Activated naive CD4-positive, alpha-beta T cell treated with anti-CD3 and anti-CD28 coated beads, Interleukin-2, amount 50 U/mL, for 16 hours (primary cell): ENCODE measurements around the gene RPRD1B.
"Not testable (repeated sequence)": the region's sequence is repeated elsewhere in the genome, so short reads cannot be mapped to it uniquely, and the experiment has no call there.

Experiments
- DNase-seq: peaks from one replicate; pipeline ENCODE4 v3.0.0-alpha.2; 2020

Gene RPRD1B

DNA sequence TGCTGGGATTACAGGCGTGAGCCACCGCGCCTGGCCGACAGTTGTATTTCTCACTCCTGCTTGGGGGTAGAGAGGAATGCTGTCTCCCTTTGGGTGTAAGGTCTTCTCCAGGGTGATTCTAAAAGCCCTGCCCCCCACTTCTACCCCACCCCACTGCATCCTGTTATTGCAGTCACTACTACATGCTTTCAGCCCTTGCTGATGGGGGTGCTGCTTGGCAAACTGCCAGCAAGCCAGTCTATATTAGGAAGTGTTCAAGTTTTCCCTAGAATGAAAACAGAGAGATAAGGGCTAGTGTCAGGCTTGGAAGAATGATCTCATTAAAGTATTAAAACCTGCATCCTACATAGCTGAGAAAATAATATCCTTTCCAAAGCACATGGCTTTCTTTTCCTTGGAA, 31.6 kb upstream of the RPRD1B start:
- DNase-seq = no peak

GRCh38 chr20:38002422-38002821, 31.1 kb upstream of the RPRD1B start:
- DNase-seq = no peak

GRCh38 chr20:38004416-38004815, 29.1 kb upstream of the RPRD1B start:
- no peak for DNase-seq

DNA sequence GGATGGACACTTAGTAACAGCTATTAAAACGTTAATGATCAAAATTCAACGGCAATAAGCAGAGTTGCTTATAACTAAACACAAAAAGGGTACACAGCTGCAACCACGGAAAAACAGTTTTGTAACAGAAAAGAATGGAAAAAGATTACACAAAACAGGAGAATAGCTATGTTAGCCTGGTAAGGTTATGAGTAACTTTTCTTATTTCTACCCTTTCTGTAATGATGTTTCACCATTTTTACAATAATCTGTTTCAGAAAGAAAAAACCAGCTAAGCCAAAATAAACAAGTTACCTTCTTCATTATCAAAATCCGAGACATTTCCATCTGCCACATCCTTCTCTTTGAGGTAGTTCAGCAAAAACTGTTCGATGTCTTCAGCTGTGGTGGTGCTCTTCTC, 27.6 kb upstream of the RPRD1B start:
- no peak for DNase-seq

DNA sequence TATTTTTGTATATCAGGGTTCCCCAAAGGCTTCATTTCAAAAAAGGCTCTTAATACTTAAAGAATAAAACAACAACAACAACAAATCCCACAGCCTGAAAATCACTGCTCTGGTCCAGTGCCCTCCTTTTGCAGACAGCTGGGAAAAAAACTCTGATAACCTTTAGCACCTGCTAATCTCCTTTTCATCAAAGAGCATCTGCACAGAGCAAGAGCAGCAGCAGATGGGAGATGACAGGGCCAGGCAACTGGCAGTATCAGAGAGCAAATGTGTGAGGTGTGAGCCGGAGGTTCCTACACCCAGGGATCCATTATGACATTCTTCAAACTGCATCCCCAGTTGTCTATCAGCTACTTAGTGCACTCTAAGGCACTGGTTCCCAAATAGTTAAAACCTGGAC, 26.0 kb upstream of the RPRD1B start:
- no peak for DNase-seq

DNA sequence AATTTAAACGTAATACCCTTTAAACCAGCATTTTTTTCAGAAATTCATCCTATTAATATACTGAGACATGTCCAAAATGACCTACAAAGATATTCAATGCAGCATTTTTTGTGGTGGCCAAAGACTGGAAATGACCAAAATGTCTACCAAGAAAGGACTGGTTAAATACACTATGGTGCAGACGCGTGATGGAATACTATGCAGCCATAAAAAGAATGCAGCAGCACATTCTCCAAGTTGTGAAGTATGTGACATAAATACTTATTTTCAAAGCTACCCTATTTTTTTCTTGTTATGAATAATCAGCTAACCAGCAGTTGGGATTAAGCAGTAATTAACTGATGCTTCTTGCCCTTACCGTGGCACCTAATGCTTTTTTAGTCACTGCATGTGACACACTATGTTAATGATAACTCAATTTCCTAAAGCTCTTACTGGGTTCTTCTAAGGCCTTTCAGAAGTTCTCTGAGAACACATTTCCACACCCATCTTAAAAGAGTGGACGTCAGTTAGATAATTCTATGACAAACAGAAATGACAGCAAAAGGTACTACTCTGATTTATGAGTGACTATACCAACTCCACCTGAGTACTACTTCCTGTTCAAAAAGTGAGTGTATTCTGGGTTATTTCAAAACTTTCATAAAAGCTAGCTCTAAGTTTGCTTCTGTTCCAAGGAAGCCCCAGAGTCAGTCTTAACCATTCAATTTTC, 25.2 kb upstream of the RPRD1B start:
- DNase-seq = no peak

DNA sequence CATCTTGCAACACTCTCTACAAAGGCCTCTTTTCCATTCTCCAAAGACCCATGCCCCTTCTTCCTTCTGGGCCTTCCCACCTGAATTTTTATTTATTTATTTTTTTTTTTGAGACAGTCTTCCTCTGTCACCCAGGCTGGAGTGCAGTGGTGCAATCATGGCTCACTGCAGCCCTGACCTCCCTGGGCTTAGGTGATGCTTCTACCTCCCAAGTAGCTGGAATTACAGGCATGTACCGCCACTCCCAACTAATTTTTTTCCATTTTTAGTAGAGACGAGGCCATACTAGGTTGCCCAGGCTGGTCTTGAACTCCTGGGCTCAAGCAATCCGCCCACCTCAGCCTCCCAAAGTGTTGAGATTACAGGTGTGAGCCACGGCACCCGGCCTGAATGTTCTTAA, 24.1 kb upstream of the RPRD1B start:
- not testable (repeated sequence) for DNase-seq

GRCh38 chr20:38011696-38012095, 21.9 kb upstream of the RPRD1B start:
- DNase-seq = no peak

GRCh38 chr20:38012332-38012731, 21.2 kb upstream of the RPRD1B start:
- no peak for DNase-seq

DNA sequence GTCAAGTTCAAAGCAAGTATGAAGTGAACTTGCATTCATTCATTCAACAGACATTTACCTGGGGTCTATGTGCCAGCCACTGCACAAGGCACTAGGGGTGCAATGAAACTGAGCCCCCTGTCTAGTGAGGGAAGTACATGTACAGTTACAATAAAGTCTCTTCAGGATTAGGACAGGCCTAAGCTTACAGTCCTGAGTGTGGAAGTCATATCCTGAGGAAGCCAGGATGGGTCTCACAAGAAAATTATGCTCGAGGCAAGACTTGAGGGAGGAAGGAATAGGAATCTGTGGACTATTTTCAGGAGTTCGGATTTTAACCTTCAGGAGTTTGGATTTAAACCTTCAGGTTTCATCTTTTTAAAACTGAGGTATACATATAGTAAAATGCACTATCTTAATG, 19.7 kb upstream of the RPRD1B start:
- no peak for DNase-seq

- DNase-seq = no peak
These were observed 15.6 kb upstream of the RPRD1B start for GRCh38 chr20:38017959-38018358.

DNA sequence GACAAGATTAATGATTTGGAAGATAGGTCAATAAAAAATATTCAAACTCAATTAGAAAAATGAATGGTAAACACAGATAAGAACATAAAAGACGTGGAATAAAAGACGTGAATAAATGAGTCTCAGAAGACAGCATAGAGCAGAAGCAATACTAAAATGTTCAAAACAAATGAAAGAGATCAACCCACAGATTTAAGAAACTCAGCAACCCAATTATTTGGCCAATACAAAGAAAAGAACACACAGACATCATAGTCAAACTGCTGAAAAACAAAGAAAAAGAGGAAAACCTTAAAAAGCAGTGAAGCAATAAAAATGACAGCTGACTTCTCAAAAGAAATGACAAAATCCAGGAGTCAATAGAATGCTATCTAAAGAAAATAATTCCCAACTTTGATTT, 15.2 kb upstream of the RPRD1B start:
- DNase-seq = no peak

- no peak for DNase-seq
These were observed 12.3 kb upstream of the RPRD1B start for GRCh38 chr20:38021087-38021772.

DNA sequence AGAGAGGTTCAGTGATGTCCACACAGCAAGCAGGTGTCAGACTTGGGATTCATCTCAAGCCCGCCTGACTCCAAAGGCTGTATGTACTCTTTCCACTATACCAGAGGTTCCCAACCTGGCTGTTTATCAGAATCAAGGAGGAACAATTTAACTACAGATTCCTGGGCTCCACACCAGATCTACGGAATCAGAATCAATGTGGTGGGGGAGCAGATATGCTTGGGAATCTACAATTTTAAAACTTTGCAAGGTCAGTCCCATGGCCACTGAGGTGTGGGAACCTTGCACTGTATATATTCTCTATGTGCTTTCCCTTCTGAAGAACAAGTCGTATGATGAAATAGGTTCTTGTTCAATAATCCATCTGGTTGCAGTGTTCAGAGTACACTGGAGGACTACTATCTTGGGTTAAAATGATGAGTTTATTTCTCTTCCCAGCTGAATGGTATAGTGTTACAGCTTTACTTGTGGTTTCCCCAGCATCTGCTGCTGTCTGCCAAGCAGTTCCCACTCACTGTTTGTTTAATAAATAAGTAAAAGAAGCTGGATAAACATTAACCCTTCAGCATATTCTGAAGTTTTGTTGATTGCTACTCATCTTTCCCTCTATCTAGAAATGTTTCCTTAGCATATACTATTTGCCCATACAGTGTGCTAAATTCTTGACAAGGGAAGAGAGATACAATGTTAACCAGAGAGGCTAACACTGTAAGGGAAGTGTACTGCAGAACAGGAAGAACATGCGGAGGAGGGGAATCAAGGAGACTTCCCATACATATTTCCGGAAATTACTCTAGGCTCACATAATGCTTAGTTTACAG, 10.2 kb upstream of the RPRD1B start:
- DNase-seq = no peak

GRCh38 chr20:38024496-38024895, 9.1 kb upstream of the RPRD1B start:
- DNase-seq = no peak

DNA sequence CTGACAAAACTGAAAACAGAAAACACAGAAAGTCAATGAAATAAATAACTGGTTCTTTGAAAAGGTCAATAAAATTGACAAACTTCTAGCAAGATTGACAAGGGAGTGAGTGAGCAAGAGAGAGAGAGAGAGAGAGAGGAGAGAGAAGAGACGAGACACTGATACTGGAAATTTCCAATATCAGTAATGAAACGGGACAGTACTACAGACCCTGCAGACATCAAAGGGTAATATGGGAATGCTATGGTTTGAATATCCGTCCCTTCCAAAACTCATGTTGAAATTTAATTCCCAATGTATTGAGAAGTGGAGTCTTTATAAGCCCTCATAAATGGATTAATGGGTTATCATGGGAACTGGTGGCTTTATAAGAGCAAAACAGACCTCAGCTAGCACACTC, 4.1 kb upstream of the RPRD1B start:
- DNase-seq = no peak

DNA sequence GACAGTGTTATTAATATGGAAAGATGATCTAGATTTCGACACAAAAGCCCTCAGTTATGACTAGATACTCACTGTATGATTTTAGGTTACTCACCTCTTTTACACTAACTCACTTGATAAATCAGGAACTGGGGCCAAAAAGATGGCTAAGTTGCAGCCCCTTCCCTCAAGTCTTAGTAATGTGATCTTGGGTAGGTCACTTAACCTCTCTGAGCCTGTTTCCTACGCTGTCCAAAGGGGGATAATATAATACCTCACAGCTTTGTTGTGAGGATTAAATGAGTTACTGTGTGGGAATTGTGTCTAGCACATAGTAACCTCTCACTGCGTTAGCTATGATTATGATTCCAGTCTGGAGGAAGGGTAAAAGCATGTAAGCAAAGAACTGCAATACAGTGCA, 1.6 kb upstream of the RPRD1B start:
- no peak for DNase-seq

DNA sequence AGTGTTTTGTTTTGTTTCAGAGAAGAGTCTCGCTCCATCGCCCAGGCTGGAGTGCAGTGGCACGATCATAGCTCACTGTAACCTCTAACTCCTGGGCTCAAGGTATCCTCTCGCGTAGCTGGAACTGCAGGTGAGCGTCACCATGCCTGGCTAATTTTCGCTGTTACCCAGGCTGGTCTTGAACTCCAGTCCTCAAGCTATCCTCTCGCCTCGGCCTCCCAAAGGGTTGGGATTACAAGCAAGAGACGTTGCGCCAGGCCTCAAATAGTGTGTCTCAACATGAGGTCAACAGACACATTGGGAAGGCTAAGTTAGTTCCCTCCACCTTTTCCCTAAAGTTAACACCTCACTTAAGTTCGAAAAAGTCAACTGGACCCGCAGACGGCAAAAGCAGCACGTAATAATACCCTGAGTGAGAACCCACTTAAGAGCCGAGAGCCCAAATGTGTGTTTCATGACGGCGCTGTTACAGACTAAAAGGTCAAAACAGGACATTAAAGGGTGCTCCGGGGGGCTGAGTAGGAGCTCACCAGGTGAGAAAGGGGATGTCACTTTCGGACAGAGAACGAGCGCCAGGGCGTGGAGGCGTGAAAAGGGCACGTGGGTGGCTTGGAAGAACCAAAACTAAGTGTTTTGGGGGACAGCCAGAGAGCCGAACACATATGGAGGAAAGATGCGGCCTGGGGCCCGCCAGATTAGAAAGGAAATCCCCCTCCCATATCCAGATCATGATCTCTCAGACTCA, 789 bp upstream of the RPRD1B start:
- DNase-seq = no peak

DNA sequence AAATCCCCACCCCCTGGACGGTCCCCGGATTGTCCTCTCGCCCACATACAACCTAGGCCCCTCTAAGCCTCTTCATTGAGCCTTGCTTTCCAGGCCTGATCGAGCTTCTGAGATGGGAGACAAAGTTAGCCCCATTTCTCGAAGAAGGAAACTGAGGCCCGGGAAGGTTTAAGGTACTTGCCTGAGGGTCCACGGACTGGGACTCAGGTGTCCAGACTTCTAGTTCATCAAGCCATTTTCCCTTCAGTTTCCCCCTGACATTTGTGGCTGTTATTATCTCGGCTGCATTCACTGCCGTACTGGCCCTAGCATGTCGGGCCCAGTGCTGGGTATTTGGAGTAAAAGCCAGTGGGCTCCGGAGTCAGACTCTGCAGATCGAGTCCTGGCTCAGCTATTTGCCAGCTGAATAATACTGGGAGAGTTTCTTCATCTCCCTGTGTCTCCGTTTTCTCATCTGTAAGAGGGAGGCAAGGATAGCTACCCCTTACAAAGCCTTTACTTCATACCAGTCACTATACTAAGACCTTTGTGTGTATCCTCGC, 633 bp downstream of the RPRD1B start:
- no peak for DNase-seq

GRCh38 chr20:38034961-38035360, 1.4 kb downstream of the RPRD1B start:
- DNase-seq = no peak

- no peak for DNase-seq
These were observed 2.8 kb downstream of the RPRD1B start for GRCh38 chr20:38036366-38036765.

- no peak for DNase-seq
These were observed 6.7 kb downstream of the RPRD1B start for GRCh38 chr20:38040276-38040675.
